HepG2 (cell line): Measurements from ENCODE around the gene SNAP29. TPM values are rescaled to one million over a fixed set of nuclear protein-coding genes. Genes with fewer than 3 reads are reported as not detected.

Source experiments
- ATAC-seq: fragments of 200-7000 bp; cut with Tn5 transposase; 3 replicates; pipeline ENCODE4 v1.9.1; 2020; ENCODE audit warnings: mild to moderate bottlenecking, moderate library complexity
- BruUV-seq: library from RNA; stranded (reverse); fragments of 400-500 nt; replicated peaks from 2 replicates; lab custom pipeline; 2021; lab: Mats Ljungman, UMichigan
- CTCF ChIA-PET: fragments of 300-600 bp; formaldehyde crosslinking; extraction: SDS; loops from one replicate; lab custom pipeline; 2021; ENCODE audit warnings: low total read pairs, inconsistent platforms, low intra/inter-chr PET ratio; lab: Yijun Ruan, JAX
- POLR2A ChIA-PET: fragments of 350-600 bp; sonication (Branson Sonifier 250); formaldehyde crosslinking; loops from one replicate; lab custom pipeline; 2020; ENCODE audit warnings: antibody characterized with exemption, inconsistent platforms; lab: Yijun Ruan, JAX
- DNase-seq: peaks from one replicate; pipeline ENCODE4 v3.0.0-alpha.2; 2015; ENCODE audit warnings: low spot score
- FAIRE-seq: peaks from 3 replicates; lab custom pipeline; 2011; peaks lifted over from hg19 to GRCh38; lab: Jason Lieb, UNC
- H2AFZ ChIP-seq: one replicate; pipeline ENCODE4 v1.6.1; 2011; ENCODE audit warnings: low read length, inconsistent platforms
- H3K27ac ChIP-seq: fragments of 300-600 bp; 3 replicates; pipeline ENCODE4 v1.8.0; 2011; ENCODE audit warnings: mixed run types, mild to moderate bottlenecking, mixed read lengths, low read length, inconsistent platforms; ENCODE audit not compliant: insufficient read depth; ENCODE audit errors: extremely low read length
- H3K27me3 ChIP-seq, 2 experiments: fragments of 200-600 bp in 1 of 2; 2 replicates in 1 of 2; 3 replicates in 1 of 2; pipeline versions ENCODE4 v1.6.0 to v1.8.0; 2011; ENCODE audit warnings: low read length in 2 of 2, mild to moderate bottlenecking in 2 of 2, moderate library complexity in 2 of 2, inconsistent platforms in 1 of 2; ENCODE audit not compliant: insufficient read depth in 2 of 2, control insufficient read depth in 1 of 2
- H3K36me3 ChIP-seq, 2 experiments: fragments of 200-600 bp in 1 of 2; replicated peaks in 1 of 2; 2 replicates in 1 of 2; 3 replicates in 1 of 2; pipeline versions ENCODE4 v1.5.1 to v1.8.0; 2011; ENCODE audit warnings: low read length in 2 of 2, inconsistent platforms in 1 of 2; ENCODE audit not compliant: insufficient read depth in 2 of 2, control insufficient read depth in 1 of 2
- H3K4me1 ChIP-seq: 2 replicates; pipeline ENCODE4 v1.5.1; 2012; ENCODE audit warnings: low read length, inconsistent platforms; ENCODE audit not compliant: insufficient read depth
- H3K4me2 ChIP-seq: 2 replicates; pipeline ENCODE4 v1.6.0; 2011; ENCODE audit warnings: low read depth, low read length, inconsistent platforms
- H3K4me3 ChIP-seq, 3 experiments: fragments of 200-600 bp in 1 of 3; sonication (generic), shearing (Covaris generic) in 1 of 3; replicated peaks in 1 of 3; 2 replicates each; pipeline ENCODE4 v1.5.1; 2011 to 2016; ENCODE audit warnings: low read length in 3 of 3, inconsistent platforms in 2 of 3, low read depth in 2 of 3, mild to moderate bottlenecking in 2 of 3, control low read depth in 1 of 3, mixed read lengths in 1 of 3; ENCODE audit not compliant: insufficient read depth in 1 of 3
- H3K79me2 ChIP-seq: one replicate; pipeline ENCODE4 v1.6.1; 2011; ENCODE audit warnings: low read length, inconsistent platforms; ENCODE audit not compliant: insufficient read depth
- H3K9ac ChIP-seq: 2 replicates; pipeline ENCODE4 v1.6.0; 2011; ENCODE audit warnings: mild to moderate bottlenecking, low read depth, low read length, inconsistent platforms; ENCODE audit not compliant: insufficient read depth
- H3K9me3 ChIP-seq: 2 replicates; pipeline ENCODE4 v1.5.1; 2012; ENCODE audit warnings: mild to moderate bottlenecking, low read length
- H4K20me1 ChIP-seq: 2 replicates; pipeline ENCODE4 v1.6.0; 2011; ENCODE audit warnings: inconsistent platforms, mild to moderate bottlenecking, low read length, moderate library complexity; ENCODE audit not compliant: insufficient read depth
- E2F2 ChIP-seq: sonication (generic); formaldehyde crosslinking; IDR thresholded peaks from 2 replicates; pipeline ENCODE4 v1.4.0; 2020; ENCODE audit warnings: missing genetic modification reagents, borderline replicate concordance
- EED ChIP-seq: sonication (generic); formaldehyde crosslinking; IDR thresholded peaks from 2 replicates; pipeline ENCODE4 v1.5.0; 2020; ENCODE audit warnings: mild to moderate bottlenecking, missing genetic modification reagents
- NFIC ChIP-seq: IDR thresholded peaks from 2 replicates; pipeline ENCODE4 v1.6.1; 2012; ENCODE audit warnings: mild to moderate bottlenecking, low read length, inconsistent platforms
- SNAPC5 ChIP-seq: sonication (generic); formaldehyde crosslinking; IDR thresholded peaks from 2 replicates; pipeline ENCODE4 v1.8.1; 2023; ENCODE audit warnings: mild to moderate bottlenecking, missing genetic modification reagents, borderline replicate concordance
- STAG1 ChIP-seq: sonication (generic); formaldehyde crosslinking; IDR thresholded peaks from 2 replicates; pipeline ENCODE4 v1.4.0; 2020; ENCODE audit warnings: missing genetic modification reagents
- YEATS2 ChIP-seq: sonication (generic); formaldehyde crosslinking; IDR thresholded peaks from 2 replicates; pipeline ENCODE4 v1.4.0; 2020; ENCODE audit warnings: missing genetic modification reagents, borderline replicate concordance
- ZNF253 ChIP-seq: sonication (generic); formaldehyde crosslinking; IDR thresholded peaks from 2 replicates; pipeline ENCODE4 v1.8.0; 2022; ENCODE audit warnings: mild to moderate bottlenecking, missing genetic modification reagents, borderline replicate concordance
- ZNF563 ChIP-seq: sonication (generic); formaldehyde crosslinking; IDR thresholded peaks from 2 replicates; pipeline ENCODE4 v1.8.0; 2022; ENCODE audit warnings: mild to moderate bottlenecking, moderate library complexity, missing genetic modification reagents
- ZNF792 ChIP-seq: IDR thresholded peaks from 2 replicates; pipeline ENCODE4 v1.6.1; 2016
- WGBS: methylation state at CpG from one replicate; pipeline ENCODE4 v1.1.6; 2017; ENCODE audit warnings: low lambda C conversion rate; 5-methylcytosine and 5-hydroxymethylcytosine counted together
- in situ Hi-C: cut with HindIII; loops from 2 replicates; pipeline ENCODE4 v1.10.0; 2017; ENCODE audit warnings: low pct_unique_long_range_greater_than_20kb; ENCODE audit not compliant: extremely low pct_ligation_motif_present
- intact Hi-C: fragments of 100-400 bp; cut with micrococcal nuclease; formaldehyde crosslinking; loops from one replicate; pipeline ENCODE4 v1.10.0; 2022; ENCODE audit not compliant: unreplicated experiment
- polyA plus RNA-seq, 8 experiments: library from polyadenylated mRNA; depleted of rRNA in 3 of 8; stranded (reverse) in 7 of 8; unstranded in 1 of 8; fragments of >200 nt; fragmentation: Illumina TruSeq in 4 of 8; extraction: Trizol in 4 of 8; gene quantifications; 2 replicates each; pipeline versions ENCODE4 v1.2.1 to v1.2.3, GENCODE V29; 2011 to 2016; ENCODE audit warnings: low read depth in 4 of 8, missing spikeins in 1 of 8, mixed read lengths in 1 of 8; ENCODE audit not compliant: insufficient read depth in 1 of 8
- total RNA-seq, 5 experiments: library from RNA; depleted of rRNA; stranded (reverse); fragments of >200 nt; fragmentation: Illumina TruSeq; extraction: Trizol; gene quantifications; 2 replicates each; pipeline ENCODE4 v1.2.3, GENCODE V29; 2016; ENCODE audit warnings: low read depth in 1 of 5

The SNAP29 gene
- total and polyA plus RNA-seq, 2 of the 13 experiments (the other 11 are each of a cell fraction or from before 2014, with no cell fraction given) = 12.3 to 30.7 TPM

- Histone ChIP-seq H3K4me2 (no peak overlapping the region), H3K4me3 (no peak overlapping the region)
- ATAC-seq = no peak
- CTCF ChIA-PET = no interaction called here
- intact Hi-C loops = no loop called here
- TF ChIP-seq SNAPC5 (no peak), YEATS2 (CRISPR knock-in tag) (no peak), EED (CRISPR knock-in tag) (no peak), ZNF253 (CRISPR knock-in tag) (no peak), E2F2 (CRISPR knock-in tag) (no peak), STAG1 (no peak), ZNF563 (CRISPR knock-in tag) (no peak), NFIC (no peak), ZNF792 (CRISPR knock-in tag) (no peak)
- TF ChIP-seq, all 625 proteins: peak for 0
- no peaks in the 10 kb centered on the region for H3K9me3 ChIP-seq
- BruUV-seq = no TSS peak
- H3K27me3 ChIP-seq = no peaks in the 10 kb centered on the region; a peak in 1 of 5 replicates
- no peak overlapping the region for H3K9ac ChIP-seq
- WGBS = 17% methylated on average over 3 of the region's 3 CpGs
- H2AFZ ChIP-seq = no peak overlapping the region
- no peaks in the 10 kb centered on the region for H3K36me3 ChIP-seq
- in situ Hi-C loops = no loop called here
- FAIRE-seq = no peak
- POLR2A ChIA-PET = interaction anchor here (0.9 to 1.0 kb wide), 2 partner anchors 19 to 53 kb away, joined by 3 to 4 read pairs; no protein-coding TSS in a partner anchor
- no peaks in the 10 kb centered on the region for H4K20me1 ChIP-seq
- H3K79me2 ChIP-seq = no peaks in the 10 kb centered on the region
- no peak overlapping the region for H3K27ac ChIP-seq
- H3K4me1 ChIP-seq = peaks cover 40% of the 10 kb centered on the region
- no peak for DNase-seq
Measured at GRCh38 chr22:20904980-20905355, 46.2 kb downstream of the SNAP29 start.
